HEK293 (cell line): Measurements from ENCODE around the gene PDK1.

Experiments
- CTCF ChIA-PET: fragments of 350-600 bp; formaldehyde crosslinking; extraction: SDS; loops from one replicate; lab custom pipeline; 2021; ENCODE audit warnings: antibody characterized with exemption; lab: Yijun Ruan, JAX
- POLR2A ChIA-PET: fragments of 300-600 bp; formaldehyde crosslinking; extraction: SDS; loops from one replicate; lab custom pipeline; 2020; ENCODE audit warnings: antibody characterized with exemption, inconsistent platforms; lab: Yijun Ruan, JAX
- H3K27ac ChIP-seq: fragments of 200-500 bp; sonication (Bioruptor generic); 2 replicates; pipeline ENCODE4 v1.5.1; 2014; ENCODE audit warnings: low read depth, low read length, control low read depth, inconsistent platforms; ENCODE audit errors: extremely low read depth
- H3K36me3 ChIP-seq, 2 experiments: fragments of 200-500 bp in 1 of 2; sonication (Bioruptor generic) in 1 of 2; 1 replicate in 1 of 2; 2 replicates in 1 of 2; pipeline ENCODE4 v1.5.1; 2014 to 2017; ENCODE audit warnings: inconsistent platforms in 2 of 2, low read length in 2 of 2; ENCODE audit not compliant: control insufficient read depth in 2 of 2, insufficient read depth in 1 of 2
- H3K4me1 ChIP-seq: fragments of 200-500 bp; sonication (Bioruptor generic); 2 replicates; pipeline ENCODE4 v1.5.1; 2014; ENCODE audit warnings: mild to moderate bottlenecking, low read length, inconsistent platforms; ENCODE audit not compliant: control insufficient read depth, insufficient read depth
- H3K4me3 ChIP-seq: 2 replicates; pipeline ENCODE4 v1.5.1; 2011; ENCODE audit warnings: low read depth, mild to moderate bottlenecking, control low read depth, low read length, moderate library complexity
- H3K9me3 ChIP-seq: fragments of 200-500 bp; sonication (Bioruptor generic); 2 replicates; pipeline ENCODE4 v1.5.1; 2014; ENCODE audit warnings: low read depth, low read length, inconsistent platforms; ENCODE audit not compliant: control insufficient read depth, insufficient read depth
- EGR2 ChIP-seq: fragments of 450-650 bp; formaldehyde crosslinking; IDR thresholded peaks from 2 replicates; pipeline ENCODE4 v1.5.1; 2016; ENCODE audit warnings: low read depth, missing biosample characterization, missing genetic modification characterization
- GLI4 ChIP-seq: fragments of 450-650 bp; formaldehyde crosslinking; IDR thresholded peaks from 2 replicates; pipeline ENCODE4 v1.5.1; 2016; ENCODE audit warnings: missing biosample characterization, missing genetic modification characterization
- INSM2 ChIP-seq: fragments of 450-650 bp; formaldehyde crosslinking; IDR thresholded peaks from 2 replicates; pipeline ENCODE4 v1.5.1; 2016; ENCODE audit warnings: missing biosample characterization, missing genetic modification characterization
- REST ChIP-seq: fragments of 450-650 bp; formaldehyde crosslinking; IDR thresholded peaks from 2 replicates; pipeline ENCODE4 v1.5.1; 2016; ENCODE audit warnings: missing biosample characterization, missing genetic modification characterization
- SP7 ChIP-seq: fragments of 450-650 bp; formaldehyde crosslinking; IDR thresholded peaks from 2 replicates; pipeline ENCODE4 v1.5.1; 2016; ENCODE audit warnings: missing biosample characterization, missing genetic modification characterization
- ZNF16 ChIP-seq: fragments of 450-650 bp; formaldehyde crosslinking; IDR thresholded peaks from 2 replicates; pipeline ENCODE4 v1.5.1; 2016; ENCODE audit warnings: low read depth, missing biosample characterization, missing genetic modification characterization
- ZNF202 ChIP-seq: fragments of 450-650 bp; formaldehyde crosslinking; IDR thresholded peaks from 2 replicates; pipeline ENCODE4 v1.5.1; 2016; ENCODE audit warnings: missing biosample characterization, missing genetic modification characterization, borderline replicate concordance
- ZNF302 ChIP-seq: fragments of 450-650 bp; formaldehyde crosslinking; IDR thresholded peaks from 2 replicates; pipeline ENCODE4 v1.5.1; 2016; ENCODE audit warnings: missing biosample characterization, missing genetic modification characterization, low read depth
- ZNF354C ChIP-seq: fragments of 450-650 bp; formaldehyde crosslinking; IDR thresholded peaks from 2 replicates; pipeline ENCODE4 v1.5.1; 2016; ENCODE audit warnings: missing biosample characterization, missing genetic modification characterization, low read depth, borderline replicate concordance
- ZNF488 ChIP-seq: fragments of 450-650 bp; formaldehyde crosslinking; IDR thresholded peaks from 2 replicates; pipeline ENCODE4 v1.5.1; 2016; ENCODE audit warnings: missing biosample characterization, missing genetic modification characterization
- ZNF529 ChIP-seq: fragments of 450-650 bp; formaldehyde crosslinking; IDR thresholded peaks from 2 replicates; pipeline ENCODE4 v1.5.1; 2017; ENCODE audit warnings: missing genetic modification characterization, missing biosample characterization; ENCODE audit not compliant: insufficient replicate concordance
- ZNF560 ChIP-seq: fragments of 450-650 bp; formaldehyde crosslinking; IDR thresholded peaks from 2 replicates; pipeline ENCODE4 v1.5.1; 2017; ENCODE audit warnings: missing biosample characterization, missing genetic modification characterization, borderline replicate concordance
- TF ChIP-seq, protein P1 (sequence below): fragments of 450-650 bp; formaldehyde crosslinking; IDR thresholded peaks from 2 replicates; pipeline ENCODE4 v1.5.1; 2016; ENCODE audit warnings: missing biosample characterization, missing genetic modification characterization, borderline replicate concordance
- TF ChIP-seq, protein P2 (sequence below): fragments of 450-650 bp; formaldehyde crosslinking; IDR thresholded peaks from 2 replicates; pipeline ENCODE4 v1.5.1; 2016; ENCODE audit warnings: missing biosample characterization, missing genetic modification characterization

PDK1 gene

GRCh38 chr2:172630181-172630580, 74.3 kb downstream of the PDK1 start:
- Histone ChIP-seq H3K4me1 (no peaks in the 10 kb centered on the region), H3K27ac (no peak overlapping the region), H3K36me3 (peaks cover 0 to 4% of the 10 kb centered on the region in 2 experiments; a peak in 2 of 3 replicates), H3K4me3 (no peak overlapping the region), H3K9me3 (no peaks in the 10 kb centered on the region)
- POLR2A ChIA-PET, result no interaction called here
- no peak for TF ChIP-seq ZNF302 (tag by site-specific recombination)
- no peak for TF ChIP-seq SP7 (tag by site-specific recombination)
- no peak for TF ChIP-seq ZNF560
- TF ChIP-seq, protein P1, sequence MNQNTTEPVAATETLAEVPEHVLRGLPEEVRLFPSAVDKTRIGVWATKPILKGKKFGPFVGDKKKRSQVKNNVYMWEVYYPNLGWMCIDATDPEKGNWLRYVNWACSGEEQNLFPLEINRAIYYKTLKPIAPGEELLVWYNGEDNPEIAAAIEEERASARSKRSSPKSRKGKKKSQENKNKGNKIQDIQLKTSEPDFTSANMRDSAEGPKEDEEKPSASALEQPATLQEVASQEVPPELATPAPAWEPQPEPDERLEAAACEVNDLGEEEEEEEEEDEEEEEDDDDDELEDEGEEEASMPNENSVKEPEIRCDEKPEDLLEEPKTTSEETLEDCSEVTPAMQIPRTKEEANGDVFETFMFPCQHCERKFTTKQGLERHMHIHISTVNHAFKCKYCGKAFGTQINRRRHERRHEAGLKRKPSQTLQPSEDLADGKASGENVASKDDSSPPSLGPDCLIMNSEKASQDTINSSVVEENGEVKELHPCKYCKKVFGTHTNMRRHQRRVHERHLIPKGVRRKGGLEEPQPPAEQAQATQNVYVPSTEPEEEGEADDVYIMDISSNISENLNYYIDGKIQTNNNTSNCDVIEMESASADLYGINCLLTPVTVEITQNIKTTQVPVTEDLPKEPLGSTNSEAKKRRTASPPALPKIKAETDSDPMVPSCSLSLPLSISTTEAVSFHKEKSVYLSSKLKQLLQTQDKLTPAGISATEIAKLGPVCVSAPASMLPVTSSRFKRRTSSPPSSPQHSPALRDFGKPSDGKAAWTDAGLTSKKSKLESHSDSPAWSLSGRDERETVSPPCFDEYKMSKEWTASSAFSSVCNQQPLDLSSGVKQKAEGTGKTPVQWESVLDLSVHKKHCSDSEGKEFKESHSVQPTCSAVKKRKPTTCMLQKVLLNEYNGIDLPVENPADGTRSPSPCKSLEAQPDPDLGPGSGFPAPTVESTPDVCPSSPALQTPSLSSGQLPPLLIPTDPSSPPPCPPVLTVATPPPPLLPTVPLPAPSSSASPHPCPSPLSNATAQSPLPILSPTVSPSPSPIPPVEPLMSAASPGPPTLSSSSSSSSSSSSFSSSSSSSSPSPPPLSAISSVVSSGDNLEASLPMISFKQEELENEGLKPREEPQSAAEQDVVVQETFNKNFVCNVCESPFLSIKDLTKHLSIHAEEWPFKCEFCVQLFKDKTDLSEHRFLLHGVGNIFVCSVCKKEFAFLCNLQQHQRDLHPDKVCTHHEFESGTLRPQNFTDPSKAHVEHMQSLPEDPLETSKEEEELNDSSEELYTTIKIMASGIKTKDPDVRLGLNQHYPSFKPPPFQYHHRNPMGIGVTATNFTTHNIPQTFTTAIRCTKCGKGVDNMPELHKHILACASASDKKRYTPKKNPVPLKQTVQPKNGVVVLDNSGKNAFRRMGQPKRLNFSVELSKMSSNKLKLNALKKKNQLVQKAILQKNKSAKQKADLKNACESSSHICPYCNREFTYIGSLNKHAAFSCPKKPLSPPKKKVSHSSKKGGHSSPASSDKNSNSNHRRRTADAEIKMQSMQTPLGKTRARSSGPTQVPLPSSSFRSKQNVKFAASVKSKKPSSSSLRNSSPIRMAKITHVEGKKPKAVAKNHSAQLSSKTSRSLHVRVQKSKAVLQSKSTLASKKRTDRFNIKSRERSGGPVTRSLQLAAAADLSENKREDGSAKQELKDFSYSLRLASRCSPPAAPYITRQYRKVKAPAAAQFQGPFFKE, result no peak
- no peak for TF ChIP-seq INSM2
- no peak for TF ChIP-seq GLI4 (tag by site-specific recombination)
- no peak for TF ChIP-seq EGR2 (tag by site-specific recombination)
- no peak for TF ChIP-seq ZNF354C (tag by site-specific recombination)
- no peak for TF ChIP-seq ZNF488
- TF ChIP-seq ZNF16 (tag by site-specific recombination), result no peak
- no peak for TF ChIP-seq ZNF529 (tag by site-specific recombination)
- no peak for TF ChIP-seq REST (tag by site-specific recombination)
- no peak for TF ChIP-seq ZNF202
- TF ChIP-seq, protein P2, sequence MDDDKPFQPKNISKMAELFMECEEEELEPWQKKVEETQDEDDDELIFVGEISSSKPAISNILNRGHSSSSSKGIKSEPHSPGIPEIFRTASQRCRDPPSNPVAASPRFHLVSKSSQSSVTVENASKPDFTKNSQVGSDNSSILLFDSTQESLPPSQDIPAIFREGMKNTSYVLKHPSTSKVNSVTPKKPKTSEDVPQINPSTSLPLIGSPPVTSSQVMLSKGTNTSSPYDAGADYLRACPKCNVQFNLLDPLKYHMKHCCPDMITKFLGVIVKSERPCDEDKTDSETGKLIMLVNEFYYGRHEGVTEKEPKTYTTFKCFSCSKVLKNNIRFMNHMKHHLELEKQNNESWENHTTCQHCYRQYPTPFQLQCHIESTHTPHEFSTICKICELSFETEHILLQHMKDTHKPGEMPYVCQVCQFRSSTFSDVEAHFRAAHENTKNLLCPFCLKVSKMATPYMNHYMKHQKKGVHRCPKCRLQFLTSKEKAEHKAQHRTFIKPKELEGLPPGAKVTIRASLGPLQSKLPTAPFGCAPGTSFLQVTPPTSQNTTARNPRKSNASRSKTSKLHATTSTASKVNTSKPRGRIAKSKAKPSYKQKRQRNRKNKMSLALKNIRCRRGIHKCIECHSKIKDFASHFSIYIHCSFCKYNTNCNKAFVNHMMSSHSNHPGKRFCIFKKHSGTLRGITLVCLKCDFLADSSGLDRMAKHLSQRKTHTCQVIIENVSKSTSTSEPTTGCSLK (tag by site-specific recombination), result no peak
- CTCF ChIA-PET, result no interaction called here
